Osteocyte (in vitro differentiated cells): ENCODE results near the gene PRRT3. TPM values are rescaled to one million over a fixed set of nuclear protein-coding genes. Genes with fewer than 3 reads are reported as not detected.

Experiments
- DNase-seq: peaks from one replicate; pipeline ENCODE4 v3.0.0; 2021; ENCODE audit warnings: mixed read lengths; ENCODE audit not compliant: unreplicated experiment; ENCODE audit errors: extremely low spot score
- H3K27ac Mint-ChIP-seq: one replicate; pipeline ENCODE4 v1.8.0; 2021; ENCODE audit warnings: mild to moderate bottlenecking, mixed read lengths; ENCODE audit not compliant: unreplicated experiment
- H3K27me3 Mint-ChIP-seq: one replicate; pipeline ENCODE4 v1.8.0; 2021; ENCODE audit warnings: mixed read lengths; ENCODE audit not compliant: unreplicated experiment
- H3K36me3 Mint-ChIP-seq: one replicate; pipeline ENCODE4 v1.8.0; 2021; ENCODE audit warnings: mixed read lengths; ENCODE audit not compliant: unreplicated experiment
- H3K4me1 Mint-ChIP-seq: one replicate; pipeline ENCODE4 v1.8.0; 2021; ENCODE audit warnings: mixed read lengths; ENCODE audit not compliant: unreplicated experiment
- H3K4me3 Mint-ChIP-seq: one replicate; pipeline ENCODE4 v1.8.0; 2021; ENCODE audit warnings: mild to moderate bottlenecking, moderate library complexity, mixed read lengths; ENCODE audit not compliant: unreplicated experiment
- H3K9me3 Mint-ChIP-seq: one replicate; pipeline ENCODE4 v1.8.0; 2021; ENCODE audit warnings: mixed read lengths; ENCODE audit not compliant: unreplicated experiment
- CTCF ChIP-seq: fragments of 200-600 bp; sonication (generic); IDR thresholded peaks from 2 replicates; pipeline ENCODE4 v1.5.0; 2021; ENCODE audit warnings: antibody characterized with exemption, mild to moderate bottlenecking, moderate library complexity
- total RNA-seq: library from RNA; stranded (reverse); gene quantifications from 2 replicates; pipeline ENCODE4 v1.2.1, GENCODE V29; 2021

PRRT3 gene
- total RNA-seq, 1 donor from 2014 or later, result 6.6 TPM

- peaks cover 56% of the 10 kb centered on the region for H3K4me1 Mint-ChIP-seq
- peak; percentile 60 for TF ChIP-seq CTCF
- no peaks in the 10 kb centered on the region for H3K36me3 Mint-ChIP-seq
- peak overlapping the region; percentile 75 for H3K4me3 Mint-ChIP-seq
- peak overlapping the region; percentile 89 for H3K27ac Mint-ChIP-seq
- peak; percentile 89 for DNase-seq
- H3K9me3 Mint-ChIP-seq, result no peaks in the 10 kb centered on the region
- H3K27me3 Mint-ChIP-seq, result no peaks in the 10 kb centered on the region
These were observed 36.7 kb downstream of the PRRT3 start for GRCh38 chr3:9915254-9916141.

- H3K27ac Mint-ChIP-seq, result peak overlapping the region; percentile 76
- H3K4me3 Mint-ChIP-seq, result peak overlapping the region; percentile 22
- no peaks in the 10 kb centered on the region for H3K36me3 Mint-ChIP-seq
- no peak for DNase-seq
- peaks cover 56% of the 10 kb centered on the region for H3K4me1 Mint-ChIP-seq
- no peak for TF ChIP-seq CTCF
- no peaks in the 10 kb centered on the region for H3K9me3 Mint-ChIP-seq
- H3K27me3 Mint-ChIP-seq, result no peaks in the 10 kb centered on the region
These were observed 37.5 kb downstream of the PRRT3 start for GRCh38 chr3:9914559-9915253.

- Mint-ChIP-seq H3K4me1 (peaks cover 55% of the 10 kb centered on the region), H3K27ac (peak overlapping the region; percentile 76), H3K27me3 (no peaks in the 10 kb centered on the region), H3K9me3 (no peaks in the 10 kb centered on the region), H3K4me3 (no peak overlapping the region), H3K36me3 (no peaks in the 10 kb centered on the region)
- no peak for TF ChIP-seq CTCF
- DNase-seq, result no peak
These were observed 38.2 kb downstream of the PRRT3 start for GRCh38 chr3:9914011-9914410.

GRCh38 chr3:9913601-9914000 is 38.6 kb downstream of the PRRT3 start:
- Mint-ChIP-seq H3K4me1 (peaks cover 54% of the 10 kb centered on the region), H3K4me3 (no peak overlapping the region), H3K36me3 (no peaks in the 10 kb centered on the region), H3K27me3 (no peaks in the 10 kb centered on the region), H3K27ac (peak overlapping the region; percentile 76), H3K9me3 (no peaks in the 10 kb centered on the region)
- DNase-seq, result no peak
- TF ChIP-seq CTCF, result no peak
